ENCODE measurements around the gene TH.

DNA sequence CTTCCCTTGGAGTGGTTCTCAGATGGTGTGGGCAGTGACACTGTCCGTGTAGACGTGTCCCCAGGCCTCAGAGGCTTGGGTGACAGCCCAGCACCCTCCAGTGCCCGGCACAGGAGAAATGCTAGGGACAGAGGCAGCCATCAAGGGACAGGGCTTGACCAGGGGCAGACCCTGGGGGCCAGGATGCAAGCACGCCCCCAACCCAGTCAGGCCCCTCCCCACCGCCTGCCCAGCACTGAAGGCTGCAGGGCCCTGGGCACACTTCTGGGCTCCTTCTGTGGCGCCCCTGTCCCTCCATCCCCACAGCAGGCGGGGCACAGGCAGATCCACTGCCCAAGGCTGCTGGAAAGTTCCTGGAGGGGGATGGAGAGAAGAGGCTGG lies 43.5 kb downstream of the TH start:
- no peak for TF ChIP-seq SIN3A (IDR thresholded peaks at IDR 0.05; ENCODE audit: borderline replicate concordance, low read depth, low read length)
- TF ChIP-seq ELF1 (IDR thresholded peaks at IDR 0.05), result no peak
- no peak for TF ChIP-seq RAD21 (IDR thresholded peaks at IDR 0.05; ENCODE audit: low read length)
- TF ChIP-seq, protein P1, sequence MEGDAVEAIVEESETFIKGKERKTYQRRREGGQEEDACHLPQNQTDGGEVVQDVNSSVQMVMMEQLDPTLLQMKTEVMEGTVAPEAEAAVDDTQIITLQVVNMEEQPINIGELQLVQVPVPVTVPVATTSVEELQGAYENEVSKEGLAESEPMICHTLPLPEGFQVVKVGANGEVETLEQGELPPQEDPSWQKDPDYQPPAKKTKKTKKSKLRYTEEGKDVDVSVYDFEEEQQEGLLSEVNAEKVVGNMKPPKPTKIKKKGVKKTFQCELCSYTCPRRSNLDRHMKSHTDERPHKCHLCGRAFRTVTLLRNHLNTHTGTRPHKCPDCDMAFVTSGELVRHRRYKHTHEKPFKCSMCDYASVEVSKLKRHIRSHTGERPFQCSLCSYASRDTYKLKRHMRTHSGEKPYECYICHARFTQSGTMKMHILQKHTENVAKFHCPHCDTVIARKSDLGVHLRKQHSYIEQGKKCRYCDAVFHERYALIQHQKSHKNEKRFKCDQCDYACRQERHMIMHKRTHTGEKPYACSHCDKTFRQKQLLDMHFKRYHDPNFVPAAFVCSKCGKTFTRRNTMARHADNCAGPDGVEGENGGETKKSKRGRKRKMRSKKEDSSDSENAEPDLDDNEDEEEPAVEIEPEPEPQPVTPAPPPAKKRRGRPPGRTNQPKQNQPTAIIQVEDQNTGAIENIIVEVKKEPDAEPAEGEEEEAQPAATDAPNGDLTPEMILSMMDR (IDR thresholded peaks at IDR 0.05), result no peak
